ENCODE results near the gene TUT1.
A peak's percentile ranks its signal among the peaks of the same experiment; 100 is the strongest.
"Not testable (repeated sequence)": the region's sequence is repeated elsewhere in the genome, so short reads cannot be mapped to it uniquely, and the experiment has no call there.

The TUT1 gene

DNA sequence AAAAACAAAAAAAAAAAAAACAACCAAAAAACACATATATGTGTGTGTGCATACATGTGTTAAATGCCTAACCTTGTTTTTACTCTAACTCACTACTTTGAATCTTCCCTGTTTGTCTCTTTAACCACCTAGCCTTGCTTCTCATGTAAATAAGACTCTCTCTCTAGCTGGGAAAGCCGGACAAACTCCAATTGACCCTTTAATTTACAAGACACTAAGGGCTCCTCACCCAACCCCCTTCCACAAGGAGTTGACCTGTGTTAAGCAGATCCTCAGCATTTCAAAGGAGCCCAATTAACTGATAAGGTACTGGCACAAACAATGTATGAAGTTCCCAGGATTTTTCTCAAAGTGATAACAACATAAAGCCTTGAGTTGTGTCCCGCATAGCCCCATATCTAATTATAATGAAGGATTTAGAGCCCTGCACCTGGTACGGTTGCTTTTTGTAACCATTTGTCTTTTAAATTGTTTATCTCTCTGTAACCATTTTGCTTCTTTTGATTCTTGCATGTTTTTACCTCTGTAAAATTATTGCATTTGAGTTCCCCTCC is 29.6 kb downstream of the TUT1 start:
- Histone ChIP-seq H3K4me1 (ENCODE audit: control insufficient read depth in 1 of 2, insufficient read depth in 2 of 2, low read length in 2 of 2) (peaks cover 15 to 24% of the 10 kb centered on the region in 2 donors), H3K36me3 (ENCODE audit: control insufficient read depth in 1 of 2, insufficient read depth in 2 of 2, low read length in 2 of 2) (peaks cover 39 to 48% of the 10 kb centered on the region in 2 donors)
- H3K27ac ChIP-seq (ENCODE audit: low read length): not testable (repeated sequence)

DNA sequence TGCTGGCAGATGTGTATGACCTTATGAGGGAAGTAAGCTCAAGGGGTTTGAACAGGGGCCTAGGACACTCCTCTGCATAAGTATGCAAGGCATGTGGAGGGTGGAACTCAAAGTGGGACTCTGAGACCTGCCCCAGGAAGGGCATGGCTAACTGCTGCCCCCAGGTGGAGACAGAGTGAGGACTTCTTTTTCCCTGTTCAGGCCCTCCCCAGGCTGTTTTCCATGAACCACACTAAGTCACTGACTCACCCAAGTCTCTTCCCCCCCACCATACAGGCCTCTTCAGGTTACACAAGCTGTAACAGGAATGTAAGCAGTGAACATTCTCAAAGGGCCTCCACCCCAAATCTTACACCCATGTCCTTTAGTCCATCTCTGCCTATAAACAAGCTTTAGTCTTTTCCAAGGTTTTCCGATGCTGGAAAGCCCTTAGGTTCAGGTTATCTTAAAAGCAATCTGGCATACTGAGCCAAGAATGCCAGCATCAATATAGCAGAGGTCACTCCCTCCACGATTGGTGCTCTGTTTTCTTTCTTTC is 30.7 kb downstream of the TUT1 start:
- Histone ChIP-seq H3K4me3 (ENCODE audit: low read depth in 1 of 2, low read length in 2 of 2) (no peak overlapping the region), H3K36me3 (ENCODE audit: control insufficient read depth in 1 of 2, insufficient read depth in 2 of 2, low read length in 2 of 2) (peaks cover 27 to 37% of the 10 kb centered on the region in 2 donors), H3K27ac (ENCODE audit: low read length) (peak overlapping the region; percentile 85), H3K27me3 (ENCODE audit: low read depth, low read length) (no peaks in the 10 kb centered on the region), H3K9me3 (ENCODE audit: control insufficient read depth in 1 of 2, low read length in 2 of 2) (no peaks in the 10 kb centered on the region), H3K4me1 (ENCODE audit: control insufficient read depth in 1 of 2, insufficient read depth in 2 of 2, low read length in 2 of 2) (peaks cover 26 to 35% of the 10 kb centered on the region in 2 donors)

More for the DNA sequence above, 29.6 kb downstream of the TUT1 start:
- H3K9me3 ChIP-seq (ENCODE audit: control insufficient read depth in 1 of 2, low read length in 2 of 2); H3K4me3 ChIP-seq (ENCODE audit: low read depth in 1 of 2, low read length in 2 of 2); H3K27me3 ChIP-seq (ENCODE audit: low read depth, low read length): not testable (repeated sequence)

DNA sequence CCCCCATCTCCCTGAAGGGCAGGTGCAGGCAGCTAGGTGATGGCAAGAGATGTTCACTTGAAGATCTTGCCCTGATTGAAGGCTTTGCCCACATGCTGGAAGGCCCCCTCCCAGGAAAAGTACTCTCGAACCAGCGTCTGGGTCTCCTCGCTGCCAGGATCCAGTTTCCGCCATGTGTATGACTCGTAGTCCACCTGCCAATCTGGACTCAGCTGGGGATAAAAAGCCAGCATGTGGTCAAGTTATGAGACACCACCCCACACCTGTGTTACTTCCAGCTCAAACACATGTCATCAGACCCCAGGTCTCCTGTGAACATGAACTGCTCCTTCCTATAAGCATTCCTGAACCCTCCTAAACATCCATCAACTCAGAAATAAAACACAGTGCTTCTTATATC is 31.7 kb downstream of the TUT1 start:
- peaks cover 21 to 30% of the 10 kb centered on the region in 2 donors for H3K36me3 ChIP-seq (ENCODE audit: control insufficient read depth in 1 of 2, insufficient read depth in 2 of 2, low read length in 2 of 2)

DNA sequence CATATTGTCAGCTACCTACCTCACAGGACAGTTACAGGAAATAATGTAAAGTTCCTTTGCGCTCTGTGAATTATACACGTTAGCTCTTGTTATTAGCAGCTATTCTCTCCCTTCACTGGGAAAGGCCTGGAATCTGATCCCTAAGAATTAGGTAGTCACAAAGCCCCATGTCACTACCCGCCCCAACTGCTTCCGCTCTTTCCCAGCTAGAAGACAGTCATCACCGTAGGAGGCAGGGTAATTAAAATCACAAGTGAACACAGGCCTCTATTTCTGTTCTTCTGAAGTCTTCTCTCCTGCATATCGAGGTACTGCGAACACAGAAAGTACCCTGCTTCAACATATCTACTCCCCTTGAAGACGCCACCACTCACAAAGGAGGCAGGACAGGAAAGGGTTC is 32.1 kb downstream of the TUT1 start:
- H3K4me1 ChIP-seq (ENCODE audit: control insufficient read depth in 1 of 2, insufficient read depth in 2 of 2, low read length in 2 of 2): peaks cover 38 to 49% of the 10 kb centered on the region in 2 donors

More for the DNA sequence above, 31.7 kb downstream of the TUT1 start:
- peaks cover 34 to 45% of the 10 kb centered on the region in 2 donors for H3K4me1 ChIP-seq (ENCODE audit: control insufficient read depth in 1 of 2, insufficient read depth in 2 of 2, low read length in 2 of 2)
- not testable (repeated sequence) for H3K27me3 ChIP-seq (ENCODE audit: low read depth, low read length); H3K4me3 ChIP-seq (ENCODE audit: low read depth in 1 of 2, low read length in 2 of 2); H3K9me3 ChIP-seq (ENCODE audit: control insufficient read depth in 1 of 2, low read length in 2 of 2)
- H3K27ac ChIP-seq (ENCODE audit: low read length): peak overlapping the region; percentile 85

DNA sequence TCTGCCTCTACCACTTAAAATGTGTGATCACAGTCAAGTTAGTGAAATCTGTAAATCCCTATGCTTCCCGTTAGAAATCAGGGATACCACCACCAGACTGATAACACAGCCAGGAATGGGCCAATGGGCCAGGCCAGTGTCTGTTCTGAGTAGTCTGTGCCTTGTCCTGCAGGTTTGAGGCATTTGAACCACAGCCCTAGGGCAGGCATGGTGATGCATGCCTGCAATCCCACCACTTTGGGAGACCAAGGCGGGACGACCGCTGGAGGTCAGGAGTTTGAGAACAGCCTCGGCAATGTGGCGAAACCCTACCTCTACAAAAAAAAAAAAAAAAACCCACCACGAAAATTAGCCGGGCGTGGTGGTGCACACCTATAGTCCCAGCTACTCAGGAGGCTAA is 32.7 kb downstream of the TUT1 start:
- no peaks in the 10 kb centered on the region for H3K27me3 ChIP-seq (ENCODE audit: low read depth, low read length)
- H3K4me3 ChIP-seq (ENCODE audit: low read depth in 1 of 2, low read length in 2 of 2): no peak overlapping the region
- H3K36me3 ChIP-seq (ENCODE audit: control insufficient read depth in 1 of 2, insufficient read depth in 2 of 2, low read length in 2 of 2): peaks cover 19 to 27% of the 10 kb centered on the region in 2 donors
- no peaks in the 10 kb centered on the region for H3K9me3 ChIP-seq (ENCODE audit: control insufficient read depth in 1 of 2, low read length in 2 of 2)
- H3K27ac ChIP-seq (ENCODE audit: low read length): no peak overlapping the region
- H3K4me1 ChIP-seq (ENCODE audit: control insufficient read depth in 1 of 2, insufficient read depth in 2 of 2, low read length in 2 of 2): peaks cover 43 to 55% of the 10 kb centered on the region in 2 donors

More for the DNA sequence above, 32.1 kb downstream of the TUT1 start:
- Histone ChIP-seq H3K27me3 (ENCODE audit: low read depth, low read length) (no peaks in the 10 kb centered on the region), H3K27ac (ENCODE audit: low read length) (no peak overlapping the region), H3K9me3 (ENCODE audit: control insufficient read depth in 1 of 2, low read length in 2 of 2) (no peaks in the 10 kb centered on the region), H3K4me3 (ENCODE audit: low read depth in 1 of 2, low read length in 2 of 2) (no peak overlapping the region), H3K36me3 (ENCODE audit: control insufficient read depth in 1 of 2, insufficient read depth in 2 of 2, low read length in 2 of 2) (peaks cover 21 to 30% of the 10 kb centered on the region in 2 donors)

DNA sequence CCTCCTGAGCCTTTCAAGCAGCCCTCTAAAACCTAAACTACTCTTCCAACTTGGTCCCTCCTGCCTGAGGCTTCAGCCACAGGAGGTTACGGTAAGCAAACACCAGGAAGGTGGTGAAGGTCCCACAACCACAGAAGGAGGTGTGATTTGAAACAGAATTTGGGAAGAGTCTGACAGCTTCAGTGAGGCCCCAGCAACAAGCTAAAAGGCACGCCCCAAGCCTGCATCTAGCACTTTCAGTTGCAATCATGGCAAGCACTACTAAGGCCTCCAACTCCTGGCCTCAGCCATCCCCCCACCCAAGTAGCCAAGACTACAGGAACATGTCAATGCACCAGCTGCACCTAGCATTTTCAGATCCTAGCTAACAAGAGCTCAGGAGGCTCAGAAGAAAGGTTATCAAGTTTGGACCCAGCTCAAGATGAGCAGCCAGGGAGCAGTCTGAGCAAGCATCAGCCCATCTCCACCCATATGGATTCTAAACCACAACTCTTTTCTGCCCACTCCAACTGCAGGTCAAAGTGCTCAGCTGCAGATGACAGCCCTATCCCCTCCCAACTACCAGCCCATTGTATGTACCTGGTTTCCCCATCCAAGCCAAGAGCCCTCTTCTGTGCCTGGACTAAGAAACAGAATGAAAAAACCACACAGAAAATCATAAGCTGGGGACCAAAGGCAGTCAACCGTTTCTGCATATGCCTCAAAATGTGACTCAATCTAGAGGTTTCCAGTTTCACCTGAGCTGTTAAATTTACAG is 34.3 kb downstream of the TUT1 start:
- peak overlapping the region; percentile 15 to 23 for H3K4me3 ChIP-seq (ENCODE audit: low read depth in 1 of 2, low read length in 2 of 2)
- no peaks in the 10 kb centered on the region for H3K27me3 ChIP-seq (ENCODE audit: low read depth, low read length)
- H3K4me1 ChIP-seq (ENCODE audit: control insufficient read depth in 1 of 2, insufficient read depth in 2 of 2, low read length in 2 of 2): peaks cover 54 to 68% of the 10 kb centered on the region in 2 donors
- peak overlapping the region; percentile 100 for H3K27ac ChIP-seq (ENCODE audit: low read length)
- no peaks in the 10 kb centered on the region for H3K9me3 ChIP-seq (ENCODE audit: control insufficient read depth in 1 of 2, low read length in 2 of 2)
- H3K36me3 ChIP-seq (ENCODE audit: control insufficient read depth in 1 of 2, insufficient read depth in 2 of 2, low read length in 2 of 2): peaks cover 14 to 30% of the 10 kb centered on the region in 2 donors

DNA sequence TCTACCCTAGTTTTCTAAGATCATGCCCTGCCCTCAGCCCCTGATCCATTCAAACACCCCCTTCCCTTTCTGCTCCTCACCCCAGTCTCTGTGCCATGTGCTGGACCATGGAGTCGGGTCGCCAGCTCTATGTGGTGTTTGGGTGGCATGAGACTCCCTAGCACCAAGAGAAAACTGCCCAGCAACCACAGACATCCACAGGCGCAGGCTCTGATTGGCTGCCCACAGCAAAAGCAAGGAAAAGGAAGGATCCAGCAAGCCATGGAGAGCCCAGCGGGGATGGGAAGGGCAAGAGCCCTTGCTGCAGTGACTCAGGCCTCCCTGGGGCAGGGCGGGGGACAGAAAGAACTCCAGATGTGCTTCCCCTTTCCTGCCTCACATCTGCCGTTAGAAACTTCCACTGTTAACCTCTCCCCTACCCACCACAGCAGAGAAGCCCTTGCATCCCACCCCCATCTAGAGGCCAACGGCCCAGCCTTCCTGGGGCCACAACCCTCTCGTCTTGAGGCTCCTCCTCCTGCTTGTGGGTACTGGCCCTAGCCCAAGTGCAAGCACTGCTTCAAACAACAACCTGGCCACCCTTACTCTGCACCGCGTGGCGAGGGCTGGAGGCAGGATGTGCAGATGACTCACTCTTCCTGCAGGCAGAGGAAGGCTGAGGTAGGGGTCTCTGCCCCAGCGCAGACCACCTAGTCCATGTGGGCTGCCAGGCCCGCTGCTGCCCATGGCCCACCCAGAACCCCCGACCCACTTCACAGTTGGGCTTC is 35.0 kb downstream of the TUT1 start:
- peak overlapping the region; percentile 23 to 37 for H3K4me3 ChIP-seq (ENCODE audit: low read depth in 1 of 2, low read length in 2 of 2)
- H3K4me1 ChIP-seq (ENCODE audit: control insufficient read depth in 1 of 2, insufficient read depth in 2 of 2, low read length in 2 of 2): peaks cover 59 to 76% of the 10 kb centered on the region in 2 donors
- no peaks in the 10 kb centered on the region for H3K9me3 ChIP-seq (ENCODE audit: control insufficient read depth in 1 of 2, low read length in 2 of 2)
- H3K27me3 ChIP-seq (ENCODE audit: low read depth, low read length): no peaks in the 10 kb centered on the region
- peaks cover 14 to 27% of the 10 kb centered on the region in 2 donors for H3K36me3 ChIP-seq (ENCODE audit: control insufficient read depth in 1 of 2, insufficient read depth in 2 of 2, low read length in 2 of 2)
- H3K27ac ChIP-seq (ENCODE audit: low read length): peak overlapping the region; percentile 100

DNA sequence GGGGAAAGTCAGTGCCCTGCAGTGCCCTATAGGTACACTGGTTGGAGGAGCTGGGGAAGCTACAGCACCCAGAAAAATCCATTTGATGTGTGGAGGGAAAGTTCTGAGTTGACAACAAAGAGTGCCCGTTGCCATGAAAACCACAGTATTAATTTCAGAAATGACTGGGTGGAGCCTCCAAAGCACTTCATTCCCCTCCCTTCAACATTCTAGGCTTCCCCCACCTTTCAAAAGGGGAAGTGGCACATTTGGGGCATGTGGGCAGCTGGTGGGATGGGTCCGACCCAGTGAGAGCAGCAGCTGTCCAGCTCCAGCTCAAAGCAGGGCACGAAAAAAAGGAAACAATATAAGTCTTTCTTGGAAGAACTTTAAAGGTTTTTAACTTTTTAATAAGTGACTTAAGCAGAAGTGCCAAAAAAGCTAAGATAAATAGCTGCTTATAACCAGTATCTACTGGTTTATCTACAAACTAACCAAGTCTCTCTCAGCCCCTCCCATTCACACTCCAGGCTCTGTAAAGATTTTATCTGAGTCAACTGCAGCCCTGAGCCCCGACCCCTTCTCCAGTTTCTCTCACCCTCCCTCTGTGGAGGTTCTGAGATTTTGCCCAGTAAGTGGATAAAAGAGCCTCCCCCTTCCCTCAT is 35.7 kb downstream of the TUT1 start:
- Histone ChIP-seq H3K9me3 (ENCODE audit: control insufficient read depth in 1 of 2, low read length in 2 of 2) (no peaks in the 10 kb centered on the region), H3K4me1 (ENCODE audit: control insufficient read depth in 1 of 2, insufficient read depth in 2 of 2, low read length in 2 of 2) (peaks cover 59 to 79% of the 10 kb centered on the region in 2 donors), H3K4me3 (ENCODE audit: low read depth in 1 of 2, low read length in 2 of 2) (peak overlapping the region; percentile 23 to 37), H3K27me3 (ENCODE audit: low read depth, low read length) (no peaks in the 10 kb centered on the region), H3K36me3 (ENCODE audit: control insufficient read depth in 1 of 2, insufficient read depth in 2 of 2, low read length in 2 of 2) (peaks cover 14 to 27% of the 10 kb centered on the region in 2 donors), H3K27ac (ENCODE audit: low read length) (peak overlapping the region; percentile 100)

DNA sequence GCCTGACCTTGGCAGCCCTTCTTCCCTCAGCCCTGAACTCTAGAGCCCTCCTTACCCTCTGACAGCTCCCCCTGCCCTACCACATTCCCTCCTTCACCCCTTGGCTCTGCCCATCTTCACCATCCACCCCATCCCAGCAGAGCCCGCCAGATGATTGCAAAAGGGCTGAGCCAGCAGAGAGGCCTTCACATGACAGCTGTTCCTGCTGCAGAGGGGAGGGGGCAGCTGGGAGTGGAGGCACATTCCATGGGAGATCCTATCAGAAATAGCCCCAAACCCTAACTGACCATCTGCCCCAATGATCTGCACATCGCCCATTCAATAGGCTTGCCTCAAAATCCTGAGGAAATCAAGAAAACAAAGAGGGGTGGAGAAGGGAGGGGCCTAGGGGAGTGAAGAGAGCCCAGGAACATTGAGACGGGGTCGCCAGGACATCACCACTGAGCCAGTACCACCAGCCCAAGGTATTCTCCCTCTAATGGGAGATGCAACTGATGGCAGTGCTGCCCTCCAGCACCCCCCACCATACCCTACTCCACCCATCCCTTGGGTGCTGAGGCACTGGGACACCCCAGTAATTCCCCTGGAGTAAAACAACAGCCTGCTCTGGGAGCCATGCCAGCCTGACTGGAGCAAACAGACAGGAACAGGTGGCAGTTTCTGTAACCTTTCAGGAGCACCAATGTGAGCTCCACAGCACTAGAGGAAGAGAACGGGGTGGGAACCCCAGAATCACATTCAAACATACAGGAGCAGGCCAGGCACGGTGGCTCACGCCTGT is 36.7 kb downstream of the TUT1 start:
- H3K36me3 ChIP-seq (ENCODE audit: control insufficient read depth in 1 of 2, insufficient read depth in 2 of 2, low read length in 2 of 2): peaks cover 6 to 21% of the 10 kb centered on the region in 2 donors
- H3K27ac ChIP-seq (ENCODE audit: low read length): peak overlapping the region; percentile 100
- peak overlapping the region in 1 of 2 donors; percentile 59 for H3K4me3 ChIP-seq (ENCODE audit: low read depth in 1 of 2, low read length in 2 of 2)
- H3K27me3 ChIP-seq (ENCODE audit: low read depth, low read length): no peaks in the 10 kb centered on the region
- H3K9me3 ChIP-seq (ENCODE audit: control insufficient read depth in 1 of 2, low read length in 2 of 2): no peaks in the 10 kb centered on the region
- H3K4me1 ChIP-seq (ENCODE audit: control insufficient read depth in 1 of 2, insufficient read depth in 2 of 2, low read length in 2 of 2): peaks cover 55 to 69% of the 10 kb centered on the region in 2 donors

DNA sequence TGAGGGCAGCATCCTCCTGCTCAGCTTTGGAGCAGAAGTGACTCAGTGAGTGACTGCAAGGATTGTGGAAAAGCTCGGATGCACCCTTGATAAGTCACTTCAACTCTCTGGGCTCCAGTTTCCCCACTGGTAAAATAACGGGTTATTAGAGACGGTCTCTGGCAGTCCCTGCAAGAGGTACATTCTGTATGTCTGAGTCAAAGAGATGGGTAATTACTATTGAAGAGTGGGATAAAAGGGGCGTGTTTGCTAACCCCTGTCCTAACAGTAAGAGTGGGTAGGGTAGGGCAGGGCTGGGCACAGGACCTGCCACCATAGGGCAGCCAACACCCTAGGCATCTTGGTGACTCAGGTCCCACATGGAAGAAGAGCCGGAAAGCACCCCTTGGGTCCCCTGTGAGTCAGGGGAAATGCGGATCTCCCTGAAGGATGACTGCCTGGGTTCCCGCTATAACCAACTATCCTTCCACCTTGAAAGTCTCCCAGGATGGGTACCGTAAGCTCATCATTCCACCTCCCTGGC is 37.4 kb downstream of the TUT1 start:
- Histone ChIP-seq H3K4me3 (ENCODE audit: low read depth in 1 of 2, low read length in 2 of 2) (peak overlapping the region; percentile 53 to 59), H3K4me1 (ENCODE audit: control insufficient read depth in 1 of 2, insufficient read depth in 2 of 2, low read length in 2 of 2) (peaks cover 55 to 66% of the 10 kb centered on the region in 2 donors), H3K27me3 (ENCODE audit: low read depth, low read length) (no peaks in the 10 kb centered on the region), H3K27ac (ENCODE audit: low read length) (peak overlapping the region; percentile 100), H3K9me3 (ENCODE audit: control insufficient read depth in 1 of 2, low read length in 2 of 2) (no peaks in the 10 kb centered on the region), H3K36me3 (ENCODE audit: control insufficient read depth in 1 of 2, insufficient read depth in 2 of 2, low read length in 2 of 2) (peaks cover 0 to 14% of the 10 kb centered on the region in 2 donors)
